Naive thymus-derived CD4-positive, alpha-beta T cell (primary cell): ENCODE data around the gene SUSD6. TPM values are rescaled to one million over a fixed set of nuclear protein-coding genes. Genes with fewer than 3 reads are reported as not detected.
"Not testable (repeated sequence)": the region's sequence is repeated elsewhere in the genome, so short reads cannot be mapped to it uniquely, and the experiment has no call there.

Source experiments
- ATAC-seq: fragments of 150-1000 bp; cut with Tn5 transposase; 2 replicates; pipeline ENCODE4 v1.10.0; 2021; ENCODE audit warnings: mild to moderate bottlenecking, moderate library complexity
- CTCF ChIA-PET: fragments of 350-600 bp; sonication (Branson Sonifier 250); formaldehyde crosslinking; loops from one replicate; lab custom pipeline; 2021; ENCODE audit warnings: antibody characterized with exemption; lab: Charles Lee
- POLR2A ChIA-PET: fragments of 350-600 bp; sonication (Branson Sonifier 250); formaldehyde crosslinking; loops from one replicate; lab custom pipeline; 2021; ENCODE audit warnings: antibody characterized with exemption, inconsistent platforms; lab: Charles Lee
- DNase-seq, 9 donors: peaks; one replicate each; pipeline versions ENCODE4 v3.0.0 to v3.0.0-alpha.2; 2020 to 2022; ENCODE audit warnings: mixed read lengths in 1 of 9
- H3K27ac ChIP-seq: one replicate; pipeline ENCODE4 v1.7.0; 2013; ENCODE audit warnings: mild to moderate bottlenecking, low read depth, low read length, moderate library complexity
- H3K27me3 ChIP-seq, 2 donors: one replicate each; pipeline ENCODE4 v1.7.0; 2013; ENCODE audit warnings: low read length in 2 of 2, mild to moderate bottlenecking in 2 of 2, moderate library complexity in 2 of 2; ENCODE audit not compliant: control insufficient read depth in 2 of 2, insufficient read depth in 2 of 2
- H3K36me3 ChIP-seq, 3 experiments: 1 replicate in 2 of 3; 2 replicates in 1 of 3; pipeline ENCODE4 v1.7.0; 2013; ENCODE audit warnings: low read length in 3 of 3, mild to moderate bottlenecking in 3 of 3, moderate library complexity in 1 of 3; ENCODE audit not compliant: insufficient read depth in 3 of 3, control insufficient read depth in 2 of 3
- H3K4me1 ChIP-seq, 2 donors: one replicate each; pipeline ENCODE4 v1.7.0; 2013; ENCODE audit warnings: low read length in 2 of 2, mild to moderate bottlenecking in 2 of 2, moderate library complexity in 1 of 2; ENCODE audit not compliant: control insufficient read depth in 2 of 2, insufficient read depth in 2 of 2
- H3K4me3 ChIP-seq: 2 replicates; pipeline ENCODE4 v1.7.0; 2013; ENCODE audit warnings: mild to moderate bottlenecking, low read length
- H3K9me3 ChIP-seq, 3 experiments: 1 replicate in 2 of 3; 2 replicates in 1 of 3; pipeline ENCODE4 v1.7.0; 2013; ENCODE audit warnings: low read length in 3 of 3; ENCODE audit not compliant: control insufficient read depth in 2 of 3
- H3K27ac Mint-ChIP-seq, 9 donors: one replicate each; pipeline ENCODE4 v1.8.0; 2020 to 2022; ENCODE audit warnings: mixed read lengths in 9 of 9, mild to moderate bottlenecking in 8 of 9, moderate library complexity in 5 of 9, inconsistent platforms in 2 of 9
- H3K27me3 Mint-ChIP-seq, 5 donors: one replicate each; pipeline ENCODE4 v1.8.0; 2021 to 2022; ENCODE audit warnings: mixed read lengths in 5 of 5, mild to moderate bottlenecking in 1 of 5
- H3K36me3 Mint-ChIP-seq, 5 donors: one replicate each; pipeline ENCODE4 v1.8.0; 2020 to 2022; ENCODE audit warnings: mixed read lengths in 5 of 5, mild to moderate bottlenecking in 3 of 5, inconsistent platforms in 1 of 5
- H3K4me1 Mint-ChIP-seq, 7 donors: one replicate each; pipeline ENCODE4 v1.8.0; 2020 to 2022; ENCODE audit warnings: mixed read lengths in 7 of 7, mild to moderate bottlenecking in 3 of 7, inconsistent platforms in 1 of 7
- H3K4me3 Mint-ChIP-seq, 10 donors: one replicate each; pipeline ENCODE4 v1.8.0; 2020 to 2022; ENCODE audit warnings: mild to moderate bottlenecking in 10 of 10, mixed read lengths in 10 of 10, moderate library complexity in 6 of 10, inconsistent platforms in 2 of 10
- H3K9me3 Mint-ChIP-seq, 11 donors: one replicate each; pipeline ENCODE4 v1.8.0; 2020 to 2022; ENCODE audit warnings: mixed read lengths in 11 of 11, mild to moderate bottlenecking in 4 of 11, inconsistent platforms in 1 of 11, moderate library complexity in 1 of 11
- intact Hi-C, 2 donors: fragments of 100-400 bp; cut with micrococcal nuclease; formaldehyde crosslinking; loops; one replicate each; pipeline ENCODE4 v1.15.1; 2023
- polyA plus RNA-seq, 2 donors: library from polyadenylated mRNA; unstranded; fragments of 300-500 nt; fragmentation: Illumina TruSeq; gene quantifications; one replicate each; pipeline ENCODE4 v1.2.3, GENCODE V29; 2021
- total RNA-seq, 6 experiments: library from RNA in 5 of 6; stranded (reverse) in 5 of 6; gene quantifications; 1 replicate in 5 of 6; 2 replicates in 1 of 6; pipeline ENCODE4 v1.2.3 and lab custom pipeline; 2021 to 2026

Gene SUSD6
- total and polyA plus RNA-seq, 7 experiments from 2014 or later = 4.3 to 90.8 (median 44.6) TPM

GRCh38 chr14:69642212-69642793 lies 30.9 kb downstream of the SUSD6 start:
- Mint-ChIP-seq H3K36me3 (peaks cover 12 to 51% (median 31%) of the 10 kb centered on the region in 5 donors), H3K4me3 (peak overlapping the region in 7 of 10 donors; percentile 21 to 51 (median 35)), H3K9me3 (peaks cover 6 to 28% (median 13%) of the 10 kb centered on the region in 11 donors), H3K4me1 (peaks cover 65 to 88% (median 78%) of the 10 kb centered on the region in 7 donors), H3K27ac (peak overlapping the region in 6 of 9 donors; percentile 13 to 87 (median 36))
- H3K9me3 ChIP-seq, intact Hi-C loops, H3K27me3 ChIP-seq, H3K27me3 Mint-ChIP-seq, DNase-seq, H3K4me3 ChIP-seq, H3K36me3 ChIP-seq, H3K27ac ChIP-seq, ATAC-seq: not testable (repeated sequence)
- H3K4me1 ChIP-seq = peaks cover 23 to 32% of the 10 kb centered on the region in 2 donors
- CTCF ChIA-PET = interaction anchor here (1.2 kb wide), 1 partner anchor 37 kb away, joined by 4 read pairs; no protein-coding TSS in a partner anchor
- POLR2A ChIA-PET = interaction anchor here (0.6 to 1.2 kb wide), 2 partner anchors 7 to 11 kb away, joined by 3 read pairs; no protein-coding TSS in a partner anchor

GRCh38 chr14:69643430-69644200 lies 32.2 kb downstream of the SUSD6 start:
- Mint-ChIP-seq H3K36me3 (peaks cover 12 to 51% (median 31%) of the 10 kb centered on the region in 5 donors), H3K4me1 (peaks cover 66 to 88% (median 77%) of the 10 kb centered on the region in 7 donors), H3K4me3 (peak overlapping the region in 7 of 10 donors; percentile 5 to 51 (median 41)), H3K27ac (peak overlapping the region in 5 of 9 donors; percentile 10 to 87 (median 79)), H3K9me3 (peaks cover 6 to 28% (median 13%) of the 10 kb centered on the region in 11 donors), H3K27me3 (no peaks in the 10 kb centered on the region)
- POLR2A ChIA-PET = interaction anchor here (1.2 to 1.5 kb wide), 2 partner anchors 24 to 30 kb away, joined by 3 read pairs; no protein-coding TSS in a partner anchor
- peak in 2 of 9 donors; percentile 45 to 46 for DNase-seq
- Histone ChIP-seq H3K27me3 (no peaks in the 10 kb centered on the region), H3K27ac (no peak overlapping the region), H3K36me3 (no peaks in the 10 kb centered on the region), H3K4me1 (peaks cover 11 to 25% of the 10 kb centered on the region in 2 donors), H3K4me3 (no peak overlapping the region), H3K9me3 (no peaks in the 10 kb centered on the region)
- intact Hi-C loops = no loop called here
- CTCF ChIA-PET = no interaction called here
- peak; percentile 75 for ATAC-seq

DNA sequence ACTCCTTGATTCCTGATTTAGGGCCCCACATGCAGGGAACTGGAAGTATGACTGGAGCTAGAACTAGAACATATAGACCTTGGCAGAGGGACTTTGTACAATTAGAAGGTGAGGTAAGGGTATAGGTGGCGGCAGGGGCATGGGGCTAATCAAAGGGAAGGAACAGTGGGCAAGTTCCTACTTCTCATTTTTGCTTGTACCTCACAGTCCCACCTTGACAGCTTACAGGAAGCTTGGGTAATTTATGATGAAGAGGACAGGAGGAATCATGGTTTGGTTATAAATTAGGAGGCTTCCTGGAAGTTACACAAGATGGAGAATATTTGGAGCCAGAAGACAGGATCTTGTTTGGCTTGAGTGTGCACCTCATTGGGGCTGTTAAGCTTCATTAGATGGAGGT lies 33.4 kb downstream of the SUSD6 start:
- CTCF ChIA-PET = interaction anchor here (0.7 to 1.4 kb wide), 3 partner anchors 14 to 82 kb away, joined by 3 to 5 read pairs (median 3); no protein-coding TSS in a partner anchor
- Histone ChIP-seq H3K9me3 (no peaks in the 10 kb centered on the region), H3K4me3 (no peak overlapping the region), H3K27ac (no peak overlapping the region), H3K27me3 (no peaks in the 10 kb centered on the region), H3K4me1 (peaks cover 8 to 31% of the 10 kb centered on the region in 2 donors), H3K36me3 (no peaks in the 10 kb centered on the region)
- Mint-ChIP-seq H3K36me3 (peaks cover 12 to 51% (median 31%) of the 10 kb centered on the region in 5 donors), H3K27ac (peak overlapping the region in 7 of 9 donors; percentile 4 to 81 (median 26)), H3K4me1 (peaks cover 70 to 89% (median 84%) of the 10 kb centered on the region in 7 donors), H3K4me3 (peak overlapping the region in 4 of 10 donors; percentile 1 to 47 (median 14)), H3K9me3 (peaks cover 6 to 28% (median 13%) of the 10 kb centered on the region in 11 donors), H3K27me3 (no peaks in the 10 kb centered on the region)
- ATAC-seq = no peak
- DNase-seq = no peak
- intact Hi-C loops = no loop called here
- POLR2A ChIA-PET = interaction anchor here (0.6 to 1.5 kb wide), 4 partner anchors 8 to 28 kb away, joined by 3 to 5 read pairs (median 4); no protein-coding TSS in a partner anchor

- H3K4me3 Mint-ChIP-seq = peak overlapping the region in 1 of 10 donors; percentile 45
- H3K36me3 Mint-ChIP-seq = peaks cover 2 to 33% (median 26%) of the 10 kb centered on the region in 5 donors
- H3K36me3 ChIP-seq = no peaks in the 10 kb centered on the region
- no peaks in the 10 kb centered on the region for H3K27me3 Mint-ChIP-seq
- H3K4me1 ChIP-seq = peaks cover 23 to 51% of the 10 kb centered on the region in 2 donors
- intact Hi-C loops = no loop called here
- no peaks in the 10 kb centered on the region for H3K27me3 ChIP-seq
- H3K27ac ChIP-seq = no peak overlapping the region
- no peak overlapping the region for H3K4me3 ChIP-seq
- H3K27ac Mint-ChIP-seq = peak overlapping the region in 5 of 9 donors; percentile 1 to 71 (median 53)
- no peak for ATAC-seq
- H3K9me3 Mint-ChIP-seq = peaks cover 1 to 14% (median 3%) of the 10 kb centered on the region in 11 donors
- no peaks in the 10 kb centered on the region for H3K9me3 ChIP-seq
- H3K4me1 Mint-ChIP-seq = peaks cover 86 to 95% (median 93%) of the 10 kb centered on the region in 7 donors
- POLR2A ChIA-PET = interaction anchor here (2.3 kb wide), 1 partner anchor 11 kb away, joined by 8 read pairs; no protein-coding TSS in a partner anchor
- no peak for DNase-seq
- CTCF ChIA-PET = no interaction called here
Observed at GRCh38 chr14:69647213-69647612, 35.8 kb downstream of the SUSD6 start.

DNA sequence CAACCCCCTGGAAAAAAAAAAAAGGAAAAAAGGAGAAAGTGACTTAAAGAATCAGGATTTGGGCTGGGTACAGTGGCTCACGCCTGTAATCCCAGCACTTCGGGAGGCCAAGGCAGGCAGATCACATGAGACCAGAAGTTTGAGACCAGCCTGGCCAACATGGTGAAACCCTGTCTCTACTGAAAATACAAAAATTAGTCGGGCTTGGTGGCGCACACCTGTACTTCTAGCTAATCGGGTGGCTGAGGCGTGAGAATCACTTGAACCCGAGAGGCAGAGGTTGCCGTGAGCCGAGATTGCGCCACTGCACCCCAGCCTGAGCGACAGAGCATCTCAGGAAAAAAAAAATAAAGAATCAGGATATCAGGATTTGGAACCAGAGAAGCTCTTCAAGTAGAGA lies 36.2 kb downstream of the SUSD6 start:
- H3K36me3 ChIP-seq, H3K4me3 ChIP-seq, H3K27me3 Mint-ChIP-seq, DNase-seq, CTCF ChIA-PET, H3K9me3 Mint-ChIP-seq, H3K9me3 ChIP-seq, H3K27ac ChIP-seq, ATAC-seq, H3K27me3 ChIP-seq: not testable (repeated sequence)
- intact Hi-C loops = loop anchor here (1.0 kb wide), 2 partner anchors 9 to 11 kb away; no protein-coding TSS in a partner anchor
- POLR2A ChIA-PET = interaction anchor here (1.1 to 2.3 kb wide), 3 partner anchors 11 to 566 kb away, joined by 3 to 8 read pairs (median 5); no protein-coding TSS in a partner anchor
- peaks cover 86 to 94% (median 92%) of the 10 kb centered on the region in 7 donors for H3K4me1 Mint-ChIP-seq
- peak overlapping the region in 1 of 9 donors; percentile 71 for H3K27ac Mint-ChIP-seq
- H3K36me3 Mint-ChIP-seq = peaks cover 0 to 29% (median 21%) of the 10 kb centered on the region in 5 donors
- H3K4me1 ChIP-seq = peaks cover 26 to 52% of the 10 kb centered on the region in 2 donors
- H3K4me3 Mint-ChIP-seq = peak overlapping the region in 1 of 10 donors; percentile 45
